OCI-M2 (cell line): ENCODE measurements around the gene LSM6.

Experiments used
- DNase-seq: peaks from one replicate; lab custom pipeline; 2025; ENCODE audit not compliant: unreplicated experiment; lab: John Stamatoyannopoulos, UW

The LSM6 gene

DNA sequence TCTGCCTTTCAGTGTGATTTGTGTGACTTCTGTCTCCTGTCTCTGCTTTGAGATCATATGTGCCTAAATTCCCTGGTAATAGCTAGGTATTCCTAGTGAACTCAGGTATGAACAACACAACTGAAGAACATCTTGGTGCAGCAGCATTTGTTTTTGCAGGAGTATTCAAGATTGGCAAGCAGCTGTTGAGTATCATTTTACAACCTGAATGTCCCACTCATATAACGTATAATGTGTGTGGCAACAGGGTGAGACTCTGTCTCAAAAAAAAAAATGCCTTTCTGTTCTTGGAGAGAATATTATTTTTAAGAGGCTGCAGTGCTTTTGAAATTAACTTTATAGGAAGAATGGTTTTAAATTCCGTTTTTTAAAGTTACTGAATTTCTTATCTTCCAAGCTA is 7.7 kb downstream of the LSM6 start:
- DNase-seq = no peak

- DNase-seq = no peak
Measured at GRCh38 chr4:146186041-146186440, 10.5 kb downstream of the LSM6 start.

DNA sequence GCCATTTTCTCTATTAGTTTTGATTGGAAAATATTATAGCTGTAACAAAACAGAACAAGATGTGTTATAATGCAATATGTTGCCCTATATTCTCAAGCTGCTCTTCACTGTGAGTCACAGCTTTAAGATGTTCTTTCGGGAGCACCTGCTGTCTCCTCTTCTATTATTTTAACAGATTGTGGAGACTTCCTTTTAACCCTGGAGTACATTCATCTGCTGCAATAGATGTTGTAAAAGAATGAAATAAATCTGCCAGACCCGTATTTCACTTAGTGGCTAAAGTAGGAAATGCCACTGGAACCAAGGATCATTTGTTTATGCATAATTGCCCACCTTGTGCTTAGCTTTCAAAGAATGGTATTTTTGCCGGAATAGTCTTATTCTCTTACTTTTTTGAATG is 11.1 kb downstream of the LSM6 start:
- no peak for DNase-seq

DNA sequence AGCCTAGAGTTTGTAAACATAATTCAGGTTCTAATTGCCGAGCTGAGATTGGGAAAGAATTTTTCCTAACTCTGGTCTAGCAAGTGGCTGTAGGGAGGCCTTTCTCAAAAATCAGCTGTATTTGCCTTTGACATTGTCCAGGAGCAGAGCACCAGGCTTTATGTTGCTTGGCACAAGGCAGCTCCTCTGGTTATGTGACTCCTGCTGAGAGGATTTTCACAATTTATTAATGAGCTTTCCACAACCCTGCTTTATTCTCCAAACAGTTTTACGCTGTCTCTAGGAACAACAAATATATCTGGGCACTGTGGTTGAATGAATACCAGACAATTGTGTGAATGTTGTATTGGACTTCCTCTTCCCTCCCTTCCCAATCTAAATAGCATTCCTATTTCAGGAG is 14.9 kb downstream of the LSM6 start:
- no peak for DNase-seq

- DNase-seq = no peak
Measured at GRCh38 chr4:146191766-146192458, 16.4 kb downstream of the LSM6 start.

- no peak for DNase-seq
Measured at GRCh38 chr4:146193628-146194027, 18.1 kb downstream of the LSM6 start.

- no peak for DNase-seq
Measured at GRCh38 chr4:146194212-146194611, 18.7 kb downstream of the LSM6 start.

GRCh38 chr4:146202665-146203064 is 27.1 kb downstream of the LSM6 start:
- no peak for DNase-seq

DNA sequence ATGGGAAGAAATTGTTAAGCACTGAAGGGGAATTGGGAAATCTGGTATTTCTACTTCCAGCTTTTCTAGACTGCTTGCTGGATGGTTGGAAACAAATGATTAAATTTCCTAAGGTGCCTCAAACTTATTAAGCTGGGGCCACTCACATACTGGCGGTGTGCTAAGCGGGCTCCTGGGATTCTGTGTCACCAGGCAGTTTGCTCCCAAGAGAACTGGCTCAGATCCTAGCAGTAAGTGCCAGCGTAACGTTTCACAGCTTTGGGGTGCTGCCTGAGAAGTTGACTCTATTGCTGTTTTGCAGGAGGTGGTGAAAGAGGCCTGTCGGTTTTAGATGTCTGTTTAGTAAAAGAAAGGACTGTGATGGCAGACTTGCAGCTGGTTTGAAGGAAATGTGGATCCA is 31.9 kb downstream of the LSM6 start:
- no peak for DNase-seq

DNA sequence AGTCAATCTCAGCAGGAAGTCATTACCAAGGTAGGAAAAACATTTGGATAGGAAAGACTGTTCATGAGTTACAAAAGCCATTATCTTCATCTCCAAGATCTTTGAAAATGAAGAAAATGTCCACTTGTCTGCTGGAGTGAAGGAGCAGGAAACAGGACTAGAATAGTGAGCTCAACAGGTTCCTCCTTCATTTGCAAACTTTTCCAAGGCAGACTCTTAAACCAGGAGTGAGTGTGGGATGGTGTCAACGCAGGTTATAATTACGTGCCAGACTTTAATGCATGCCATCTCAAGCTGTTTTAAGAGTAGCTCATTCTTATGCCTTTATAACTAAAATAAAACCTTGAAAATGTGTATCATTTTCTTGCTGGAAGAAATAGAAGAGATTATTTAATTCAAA is 35.4 kb downstream of the LSM6 start:
- no peak for DNase-seq

DNA sequence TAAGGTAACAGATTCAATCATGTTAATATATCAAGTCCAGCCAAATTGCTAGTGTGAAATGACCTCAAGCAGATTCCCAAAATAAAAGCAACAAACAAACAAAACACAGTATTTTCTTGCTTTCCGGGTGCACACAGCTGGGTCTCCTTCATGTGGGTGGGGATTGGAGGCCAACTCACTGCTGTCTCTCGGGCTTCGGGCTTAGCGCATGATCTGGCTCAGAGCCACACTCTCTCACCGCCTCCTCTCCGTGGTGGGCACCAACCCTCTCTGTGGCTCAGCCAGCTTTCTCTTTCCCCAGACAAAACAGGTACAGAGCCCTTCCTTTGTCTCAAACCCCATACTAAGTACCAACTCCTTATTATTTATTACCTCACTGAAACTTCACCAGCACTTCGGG is 35.9 kb downstream of the LSM6 start:
- DNase-seq = no peak

- no peak for DNase-seq
Measured at GRCh38 chr4:146212781-146213180, 37.3 kb downstream of the LSM6 start.

DNA sequence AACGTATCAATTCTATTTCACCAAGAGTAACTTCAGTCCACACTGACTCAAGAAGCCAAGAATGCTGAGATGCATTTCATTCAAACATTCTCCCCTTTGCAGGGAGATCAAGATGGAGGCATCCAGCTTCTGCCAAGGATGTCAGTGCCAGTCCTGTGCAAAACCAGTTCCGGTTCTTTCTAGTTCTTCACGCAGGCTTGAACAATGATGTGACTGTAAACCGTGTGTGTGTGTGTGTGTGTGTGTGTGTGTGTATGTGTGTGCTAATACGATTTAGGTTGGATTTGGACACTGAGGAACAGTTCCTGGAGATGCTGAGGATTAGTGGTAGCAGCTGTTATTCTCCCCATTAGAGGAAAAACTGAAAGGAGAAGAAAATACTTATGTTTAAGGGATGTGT is 38.7 kb downstream of the LSM6 start, which contains the start of gene REELD1:
Gene REELD1 (plus strand): TSS at position 301 of the 400 bp plus-strand sequence. CDS start 2,415 bp downstream, outside the sequence.
- no peak for DNase-seq

GRCh38 chr4:146222313-146222712 is 46.8 kb downstream of the LSM6 start:
- no peak for DNase-seq

DNA sequence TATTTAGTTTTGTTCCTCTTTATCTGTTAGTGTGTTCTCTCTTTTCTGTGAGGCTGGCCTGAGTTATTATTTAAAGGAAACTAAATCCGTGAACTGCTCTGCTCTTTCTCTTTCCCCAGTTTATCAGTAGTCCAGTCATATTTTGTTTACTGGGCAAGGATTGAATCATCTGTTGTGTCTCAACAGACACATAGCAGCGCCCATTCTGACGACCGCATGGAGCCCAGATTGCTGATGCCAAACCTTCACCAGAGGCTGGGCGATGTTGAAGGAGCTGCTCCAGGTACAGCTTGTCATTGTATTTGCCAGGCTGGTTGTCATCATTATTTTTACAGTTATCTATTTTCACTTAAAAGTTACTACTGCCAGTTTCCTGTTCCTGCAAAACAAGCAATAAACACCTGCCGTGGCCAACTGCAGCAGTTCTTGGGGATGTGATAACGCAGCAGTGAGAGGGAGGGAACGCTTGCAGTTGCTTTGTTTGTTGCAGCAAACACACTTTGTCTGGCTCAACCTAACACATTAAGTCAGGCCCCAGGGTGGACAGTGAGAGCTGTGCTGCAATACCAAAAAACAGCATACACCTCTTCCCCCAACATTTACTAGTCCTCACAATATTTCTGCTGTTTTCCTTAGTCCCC is 48.9 kb downstream of the LSM6 start:
- no peak for DNase-seq

- DNase-seq = no peak
Measured at GRCh38 chr4:146229406-146229805, 53.9 kb downstream of the LSM6 start.

- no peak for DNase-seq
Measured at GRCh38 chr4:146232131-146232722, 56.7 kb downstream of the LSM6 start.

GRCh38 chr4:146235654-146236177 is 60.2 kb downstream of the LSM6 start:
- DNase-seq = no peak

GRCh38 chr4:146236216-146236615 is 60.7 kb downstream of the LSM6 start:
- no peak for DNase-seq

GRCh38 chr4:146237092-146237491 is 61.6 kb downstream of the LSM6 start:
- no peak for DNase-seq

- no peak for DNase-seq
Measured at GRCh38 chr4:146238107-146238506, 62.6 kb downstream of the LSM6 start.
